Caki2 (cell line): ENCODE results near the gene CADPS. TPM values are rescaled to one million over a fixed set of nuclear protein-coding genes. Genes with fewer than 3 reads are reported as not detected.

Source experiments
- DNase-seq: peaks from one replicate; pipeline ENCODE4 v3.0.0-alpha.2; 2015; ENCODE audit warnings: low read depth
- in situ Hi-C: cut with HindIII; loops from 2 replicates; pipeline ENCODE4 v1.10.0; 2016; ENCODE audit warnings: low sequenced_read_pairs, low pct_unique_long_range_greater_than_20kb, mixed read lengths
- total RNA-seq: library from RNA; depleted of rRNA; stranded (reverse); fragments of >200 nt; shearing (Covaris generic); gene quantifications from 2 replicates; pipeline ENCODE4 v1.2.3, GENCODE V29; 2014; ENCODE audit warnings: low replicate concordance

The CADPS gene
- total RNA-seq, 1 experiment from 2014 or later = not detected

GRCh38 chr3:62370112-62370857, 504.9 kb downstream of the CADPS start:
- in situ Hi-C loops = no loop called here
- no peak for DNase-seq

GRCh38 chr3:62369476-62369743, 505.8 kb downstream of the CADPS start:
- in situ Hi-C loops = no loop called here
- DNase-seq = no peak

- no peak for DNase-seq
- in situ Hi-C loops = no loop called here
Observed at GRCh38 chr3:62368705-62369475, 506.3 kb downstream of the CADPS start.

GRCh38 chr3:62368290-62368704, 506.9 kb downstream of the CADPS start:
- in situ Hi-C loops = no loop called here
- DNase-seq = no peak

- in situ Hi-C loops = no loop called here
- DNase-seq = no peak
Observed at GRCh38 chr3:62367763-62368195, 507.4 kb downstream of the CADPS start.

- no peak for DNase-seq
- in situ Hi-C loops = no loop called here
Observed at GRCh38 chr3:62366126-62366484, 509.1 kb downstream of the CADPS start.

GRCh38 chr3:62365391-62366125, 509.7 kb downstream of the CADPS start:
- DNase-seq = no peak
- in situ Hi-C loops = no loop called here

- in situ Hi-C loops = no loop called here
Observed at GRCh38 chr3:62364191-62364590, 511.0 kb downstream of the CADPS start.

GRCh38 chr3:62363275-62363674, 511.9 kb downstream of the CADPS start:
- no peak for DNase-seq
- in situ Hi-C loops = no loop called here

More at GRCh38 chr3:62364191-62364590, 511.0 kb downstream of the CADPS start:
- DNase-seq = no peak

GRCh38 chr3:62361824-62362223, 513.4 kb downstream of the CADPS start:
- in situ Hi-C loops = no loop called here
- DNase-seq = no peak

GRCh38 chr3:62361261-62361660, 514.0 kb downstream of the CADPS start:
- DNase-seq = no peak
- in situ Hi-C loops = no loop called here

GRCh38 chr3:62359531-62359930, 515.7 kb downstream of the CADPS start:
- in situ Hi-C loops = no loop called here
- DNase-seq = no peak

GRCh38 chr3:62356356-62356755, 518.9 kb downstream of the CADPS start:
- no peak for DNase-seq
- in situ Hi-C loops = no loop called here

GRCh38 chr3:62355703-62356102, 519.5 kb downstream of the CADPS start:
- DNase-seq = no peak
- in situ Hi-C loops = no loop called here
